GM18517 (cell line): ENCODE measurements around the gene ACP3.

Experiments used
- ATAC-seq: cut with Tn5 transposase; IDR thresholded peaks from one replicate; pipeline ENCODE4 v1.9.1; 2021; ENCODE audit warnings: mild to moderate bottlenecking, moderate library complexity; ENCODE audit not compliant: unreplicated experiment

ACP3 gene

GRCh38 chr3:132405188-132405587 is 88.0 kb downstream of the ACP3 start:
- no peak for ATAC-seq

- no peak for ATAC-seq
Measured at GRCh38 chr3:132405609-132406299, 88.5 kb downstream of the ACP3 start.

- no peak for ATAC-seq
Measured at GRCh38 chr3:132406587-132406986, 89.4 kb downstream of the ACP3 start.

GRCh38 chr3:132407025-132407424 is 89.8 kb downstream of the ACP3 start:
- no peak for ATAC-seq
